GM18517 (cell line): ENCODE data around the gene SHROOM2.
"Not testable (repeated sequence)": the region's sequence is repeated elsewhere in the genome, so short reads cannot be mapped to it uniquely, and the experiment has no call there.

Experiments
- ATAC-seq: cut with Tn5 transposase; IDR thresholded peaks from one replicate; pipeline ENCODE4 v1.9.1; 2021; ENCODE audit warnings: mild to moderate bottlenecking, moderate library complexity; ENCODE audit not compliant: unreplicated experiment

The SHROOM2 gene, protein sequence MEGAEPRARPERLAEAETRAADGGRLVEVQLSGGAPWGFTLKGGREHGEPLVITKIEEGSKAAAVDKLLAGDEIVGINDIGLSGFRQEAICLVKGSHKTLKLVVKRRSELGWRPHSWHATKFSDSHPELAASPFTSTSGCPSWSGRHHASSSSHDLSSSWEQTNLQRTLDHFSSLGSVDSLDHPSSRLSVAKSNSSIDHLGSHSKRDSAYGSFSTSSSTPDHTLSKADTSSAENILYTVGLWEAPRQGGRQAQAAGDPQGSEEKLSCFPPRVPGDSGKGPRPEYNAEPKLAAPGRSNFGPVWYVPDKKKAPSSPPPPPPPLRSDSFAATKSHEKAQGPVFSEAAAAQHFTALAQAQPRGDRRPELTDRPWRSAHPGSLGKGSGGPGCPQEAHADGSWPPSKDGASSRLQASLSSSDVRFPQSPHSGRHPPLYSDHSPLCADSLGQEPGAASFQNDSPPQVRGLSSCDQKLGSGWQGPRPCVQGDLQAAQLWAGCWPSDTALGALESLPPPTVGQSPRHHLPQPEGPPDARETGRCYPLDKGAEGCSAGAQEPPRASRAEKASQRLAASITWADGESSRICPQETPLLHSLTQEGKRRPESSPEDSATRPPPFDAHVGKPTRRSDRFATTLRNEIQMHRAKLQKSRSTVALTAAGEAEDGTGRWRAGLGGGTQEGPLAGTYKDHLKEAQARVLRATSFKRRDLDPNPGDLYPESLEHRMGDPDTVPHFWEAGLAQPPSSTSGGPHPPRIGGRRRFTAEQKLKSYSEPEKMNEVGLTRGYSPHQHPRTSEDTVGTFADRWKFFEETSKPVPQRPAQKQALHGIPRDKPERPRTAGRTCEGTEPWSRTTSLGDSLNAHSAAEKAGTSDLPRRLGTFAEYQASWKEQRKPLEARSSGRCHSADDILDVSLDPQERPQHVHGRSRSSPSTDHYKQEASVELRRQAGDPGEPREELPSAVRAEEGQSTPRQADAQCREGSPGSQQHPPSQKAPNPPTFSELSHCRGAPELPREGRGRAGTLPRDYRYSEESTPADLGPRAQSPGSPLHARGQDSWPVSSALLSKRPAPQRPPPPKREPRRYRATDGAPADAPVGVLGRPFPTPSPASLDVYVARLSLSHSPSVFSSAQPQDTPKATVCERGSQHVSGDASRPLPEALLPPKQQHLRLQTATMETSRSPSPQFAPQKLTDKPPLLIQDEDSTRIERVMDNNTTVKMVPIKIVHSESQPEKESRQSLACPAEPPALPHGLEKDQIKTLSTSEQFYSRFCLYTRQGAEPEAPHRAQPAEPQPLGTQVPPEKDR (N-terminal part only)

DNA sequence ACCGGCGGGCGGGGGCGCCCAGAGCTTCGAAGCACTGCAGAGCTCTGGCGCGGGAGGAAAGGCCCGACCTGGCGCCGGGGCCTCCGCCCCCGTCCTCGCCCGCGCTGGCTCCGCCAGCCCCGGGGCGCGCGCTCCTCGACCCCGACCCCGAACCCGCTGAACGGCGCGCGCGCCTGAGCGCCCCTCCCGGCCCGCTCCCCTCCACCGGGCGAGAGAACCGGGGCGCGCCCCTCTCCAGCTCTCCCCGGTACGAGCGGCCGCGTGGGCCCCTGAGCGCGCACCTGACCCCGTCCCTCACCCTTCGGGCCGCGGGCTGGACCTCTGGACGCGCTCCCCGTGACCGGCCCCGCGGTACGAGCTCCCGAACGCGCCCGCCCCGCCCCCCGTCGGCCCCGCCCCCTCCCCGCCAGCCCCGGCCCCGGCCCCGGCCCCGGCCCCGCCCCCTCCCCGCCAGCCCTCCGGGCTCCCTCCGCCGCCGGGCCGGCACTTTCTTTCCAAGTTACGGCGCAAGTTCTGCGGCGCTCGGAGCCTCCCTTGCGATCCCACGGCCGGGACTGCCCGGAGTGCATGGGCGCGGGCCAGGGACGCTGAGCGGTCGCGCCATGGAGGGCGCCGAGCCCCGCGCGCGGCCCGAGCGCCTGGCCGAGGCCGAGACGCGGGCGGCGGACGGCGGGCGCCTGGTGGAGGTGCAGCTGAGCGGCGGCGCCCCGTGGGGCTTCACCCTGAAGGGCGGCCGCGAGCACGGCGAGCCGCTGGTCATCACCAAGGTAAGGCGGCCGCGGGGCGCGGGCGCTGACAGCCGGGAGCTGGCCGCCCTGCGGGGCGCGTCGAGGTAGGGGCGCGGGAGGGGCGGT, at the start of gene SHROOM2:
Gene SHROOM2 (plus strand): TSS at position 486 of the 854 bp plus-strand sequence. CDS start 117 bp downstream, at position 603.
- no peak for ATAC-seq

DNA sequence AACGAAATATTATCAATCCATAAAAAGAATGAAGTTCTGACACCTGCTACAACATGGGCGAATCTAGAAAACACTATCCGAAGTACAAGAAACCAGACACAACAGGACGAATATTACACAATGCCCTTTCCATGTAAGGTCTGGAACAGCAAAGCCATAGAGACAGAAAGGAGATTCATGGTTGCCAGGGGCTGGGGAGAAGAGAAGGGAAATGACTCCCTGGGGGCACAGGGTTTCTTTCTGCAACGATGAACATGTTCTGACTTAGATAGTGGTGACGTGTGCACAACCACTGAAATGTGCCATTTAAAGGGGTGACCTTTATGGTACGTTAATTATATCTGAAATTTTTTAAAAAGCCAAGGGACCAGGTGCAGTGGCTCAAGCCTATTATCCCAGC, 48.9 kb upstream of the SHROOM2 start:
- ATAC-seq: no peak

DNA sequence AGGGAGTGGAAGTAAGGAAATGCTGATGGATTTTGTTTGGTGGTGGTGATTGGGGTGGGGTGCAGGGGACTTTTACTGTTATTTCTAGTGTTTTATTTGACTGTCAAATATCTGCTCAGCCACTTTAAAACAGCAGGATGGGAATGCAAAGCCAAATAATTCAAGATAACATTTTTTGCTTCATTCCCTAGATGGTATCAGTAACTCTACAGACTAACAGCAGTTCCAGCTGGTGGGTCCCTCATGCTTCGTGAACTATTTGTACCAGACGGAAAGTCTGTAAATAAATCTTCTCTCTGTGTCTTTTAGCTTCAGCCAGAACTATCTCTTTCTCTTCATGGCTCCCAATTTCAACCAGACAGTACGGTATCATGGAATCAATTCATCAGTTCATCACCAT, 48.1 kb upstream of the SHROOM2 start:
- ATAC-seq: no peak

DNA sequence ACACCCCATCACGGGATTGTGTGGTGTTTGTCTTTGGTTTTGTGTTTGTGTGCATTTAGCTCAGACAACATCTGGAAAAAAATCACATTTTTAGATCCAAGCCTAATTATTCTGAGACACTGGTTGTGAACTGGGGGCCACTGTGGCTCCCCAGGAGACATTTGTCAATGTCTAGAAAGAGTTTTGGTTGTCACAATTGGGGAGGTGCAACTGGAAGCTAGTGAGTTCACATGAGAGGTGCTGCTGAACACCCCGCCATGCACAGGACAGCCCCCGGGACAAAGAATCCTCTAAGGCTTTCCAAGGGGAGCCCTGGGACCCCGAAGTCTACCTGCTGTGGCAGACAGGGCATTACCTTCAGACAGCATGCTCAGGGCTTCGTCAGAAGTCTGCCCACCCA, 47.1 kb upstream of the SHROOM2 start:
- no peak for ATAC-seq

DNA sequence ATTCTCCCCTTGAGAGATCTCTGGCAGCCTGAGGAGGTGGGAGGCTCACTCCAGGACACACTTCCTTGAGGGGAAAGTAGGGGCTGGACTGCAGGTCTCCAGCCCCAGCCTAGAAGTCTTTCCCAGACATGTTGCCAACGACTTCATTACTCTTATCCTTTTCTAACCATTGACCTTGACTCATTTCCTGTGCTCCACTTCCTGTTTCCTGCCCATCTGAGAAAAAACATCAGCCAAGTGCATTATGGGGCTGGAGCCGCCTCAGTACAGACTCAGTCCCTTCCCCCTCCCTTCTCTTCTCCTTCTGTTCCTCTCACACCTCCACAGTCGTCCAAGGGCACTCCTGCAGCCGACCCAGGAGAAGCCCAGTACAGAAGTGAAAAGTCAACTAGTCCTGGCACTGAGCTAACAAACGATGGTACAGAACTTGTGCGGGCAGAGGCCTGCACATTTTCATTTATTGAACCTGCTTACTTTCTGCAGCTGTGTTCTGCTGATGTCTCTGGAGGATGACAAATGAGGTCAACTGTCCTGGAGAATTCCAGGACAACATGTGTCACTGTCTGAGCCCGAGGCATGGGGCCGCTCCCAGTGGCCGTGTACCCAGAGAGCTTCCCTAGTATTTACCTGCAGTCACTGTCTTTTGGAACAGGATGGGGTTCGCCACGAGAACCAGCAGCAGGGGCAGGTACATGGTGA, 40.7 kb upstream of the SHROOM2 start:
- ATAC-seq: no peak

DNA sequence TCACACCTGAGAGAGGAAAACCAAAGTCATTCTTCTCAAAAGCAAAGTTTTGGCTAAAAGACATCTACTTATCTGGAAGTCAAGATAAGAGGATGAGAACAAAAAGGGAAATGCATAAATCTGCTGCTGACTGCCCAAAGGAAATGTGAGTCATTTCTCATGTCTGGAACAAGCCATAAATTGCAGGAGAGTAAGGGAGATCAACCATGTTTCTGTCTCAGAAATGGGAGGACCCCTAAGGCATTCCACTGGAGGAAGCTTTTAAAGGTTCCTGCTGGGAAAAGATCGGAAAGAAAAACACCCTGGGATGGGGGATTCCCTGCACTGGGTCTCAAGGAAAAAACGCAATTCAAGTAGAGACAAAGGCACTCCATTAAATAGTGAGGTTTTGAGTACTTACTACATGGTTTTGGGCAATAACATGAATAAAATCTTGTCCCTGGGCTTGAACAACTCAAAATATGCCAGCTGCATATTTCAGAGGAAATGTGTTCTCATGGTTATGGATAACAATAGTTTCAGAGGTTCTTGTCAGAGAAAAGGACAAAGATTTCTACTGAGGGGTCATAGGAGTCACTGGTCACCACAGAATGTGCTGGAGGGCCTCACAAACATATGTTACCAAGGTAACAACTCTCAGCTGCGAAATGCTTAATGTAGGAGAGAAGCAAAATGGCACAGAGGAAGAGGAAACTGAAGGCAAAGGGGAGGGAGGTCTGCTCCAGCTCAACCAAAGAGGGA, 39.9 kb upstream of the SHROOM2 start:
- ATAC-seq: no peak

DNA sequence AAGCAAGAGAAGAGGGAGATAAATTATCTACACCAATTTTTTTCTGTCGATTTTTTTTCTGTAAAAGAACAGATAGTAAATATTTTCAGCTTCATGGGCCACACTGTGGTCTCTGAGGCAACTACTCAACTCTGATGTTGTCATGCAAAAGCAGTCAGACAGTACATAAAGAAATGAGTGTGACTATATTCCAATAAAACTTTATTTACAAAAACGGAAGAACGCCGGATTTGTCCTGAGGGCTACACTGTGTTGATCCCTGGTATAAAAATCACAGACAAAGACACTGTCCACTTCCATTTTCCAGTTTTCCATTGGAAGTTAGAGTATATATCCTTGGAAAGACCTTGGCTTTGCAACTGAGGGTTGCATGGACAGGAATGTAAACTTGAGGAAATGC, 38.6 kb upstream of the SHROOM2 start:
- no peak for ATAC-seq

DNA sequence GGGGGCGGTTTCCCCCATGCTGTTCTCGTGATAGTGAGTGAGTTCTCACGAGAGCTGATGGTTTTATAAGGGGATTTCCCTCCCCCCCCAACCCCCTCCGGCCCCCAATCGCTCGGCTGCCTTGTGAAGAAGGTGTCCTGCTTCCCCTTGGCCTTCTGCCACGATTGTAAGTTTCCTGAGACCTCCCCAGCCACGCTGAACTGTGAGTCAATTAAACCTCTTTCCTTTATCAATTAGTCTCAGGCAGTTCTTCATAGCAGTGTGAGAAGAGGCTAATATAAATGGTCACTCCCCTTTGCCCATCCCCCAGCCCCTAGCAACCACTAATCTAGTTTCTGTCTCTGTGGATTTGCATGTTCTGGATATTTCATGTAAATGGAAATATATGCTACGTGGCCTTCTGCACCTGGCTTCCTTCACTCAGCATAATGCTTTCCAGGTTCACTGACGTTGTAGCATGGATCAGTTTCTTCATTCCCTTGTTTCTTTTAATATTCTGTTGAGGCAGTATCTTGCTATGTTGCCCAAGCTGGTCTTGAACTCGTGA, 37.0 kb upstream of the SHROOM2 start:
- ATAC-seq: no peak

DNA sequence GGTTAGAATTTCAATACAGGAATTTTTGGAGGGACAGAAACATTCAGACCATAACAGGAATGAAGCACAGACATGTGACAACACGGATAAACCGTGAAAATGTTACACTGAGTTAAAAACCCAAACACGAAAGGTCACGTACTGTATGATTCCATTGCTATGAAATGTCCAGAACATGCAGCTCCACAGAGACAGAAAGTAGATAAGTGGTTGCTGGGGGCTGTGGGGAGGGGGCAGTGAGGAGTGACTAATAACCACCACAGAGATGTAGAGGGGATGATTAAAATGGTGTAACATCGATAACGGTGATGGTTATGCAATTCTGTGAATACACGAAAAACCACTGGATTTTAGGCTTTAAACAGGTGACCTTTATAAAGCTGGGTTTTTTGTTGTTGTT, 28.9 kb upstream of the SHROOM2 start:
- no peak for ATAC-seq

DNA sequence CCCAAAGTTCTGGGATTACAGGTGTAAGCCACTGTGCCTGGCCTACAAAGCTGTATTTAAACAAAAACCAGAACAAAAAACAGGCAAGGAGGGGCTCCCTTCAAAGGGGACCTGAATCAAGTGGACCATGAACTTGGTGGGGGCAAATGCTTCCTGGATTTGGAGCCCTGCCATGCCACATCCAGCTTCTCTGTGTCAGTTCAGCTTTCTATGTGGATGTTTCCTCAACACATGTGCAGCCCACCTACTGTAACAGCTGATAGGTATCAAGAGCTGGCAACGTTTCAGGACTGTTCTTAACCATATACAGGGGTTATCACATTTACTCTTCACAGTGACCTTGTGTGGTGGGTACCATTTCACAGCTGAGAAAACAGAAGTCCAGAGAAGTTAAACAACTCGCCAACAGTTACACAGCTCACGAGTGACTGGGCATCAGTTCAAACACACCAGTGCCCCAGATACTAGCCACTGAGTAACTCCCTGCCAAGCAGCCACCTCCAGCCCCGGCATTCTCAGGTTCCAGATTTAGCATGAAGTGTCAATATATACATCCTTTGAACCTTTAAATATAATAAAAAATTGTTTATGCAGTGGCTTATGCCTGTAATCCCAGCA, 28.1 kb upstream of the SHROOM2 start:
- ATAC-seq: no peak

DNA sequence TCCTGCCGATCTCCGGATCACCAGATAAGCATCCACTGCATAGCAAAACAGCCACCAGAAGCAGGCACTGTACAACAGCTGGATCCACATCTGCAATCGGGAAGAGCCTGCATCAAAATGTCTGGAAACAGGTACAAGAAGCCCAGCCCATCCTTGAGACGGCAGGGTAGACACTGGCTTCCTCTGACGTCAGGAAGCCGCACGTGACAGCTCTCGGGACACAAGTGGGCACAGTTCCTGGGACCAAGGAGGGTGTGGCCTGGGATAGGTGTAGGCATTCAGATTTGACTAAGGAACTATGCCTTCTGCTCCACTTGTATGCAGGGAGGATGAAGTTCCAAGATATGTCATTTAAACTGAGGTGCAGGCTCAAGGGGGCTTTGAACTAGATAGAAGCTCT, 26.9 kb upstream of the SHROOM2 start:
- no peak for ATAC-seq

DNA sequence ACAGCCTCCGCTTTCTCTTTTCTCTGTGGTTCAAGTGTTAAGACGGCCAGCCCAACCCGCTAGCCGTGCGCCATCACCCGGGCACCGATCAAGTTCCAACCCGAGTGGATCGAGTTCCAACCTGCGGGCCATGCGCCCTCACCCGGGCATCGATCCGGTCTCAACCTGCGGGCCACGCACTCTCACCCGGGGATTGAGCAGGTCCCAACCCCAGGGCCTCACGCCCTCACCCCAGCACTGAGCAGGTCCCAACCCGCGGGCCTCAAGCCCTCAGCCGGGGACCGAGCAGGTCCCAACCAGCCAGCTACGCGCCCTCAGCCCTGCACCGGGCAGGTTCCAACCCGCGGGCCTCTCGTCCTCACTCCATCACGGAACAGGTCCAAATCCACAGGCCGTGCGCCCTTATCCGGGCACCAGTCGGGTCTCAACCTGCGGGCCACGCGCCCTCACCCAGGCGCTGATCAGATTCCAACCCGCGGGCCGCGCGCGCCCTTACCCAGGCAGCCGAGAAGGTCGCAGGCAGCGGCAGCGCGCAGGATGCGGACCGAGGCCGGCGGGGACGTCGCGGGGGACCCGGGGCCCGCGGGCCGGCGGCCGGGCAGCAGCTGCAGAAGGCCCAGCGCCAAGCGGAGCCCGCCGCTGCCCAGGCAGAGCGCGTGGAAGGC, 21.0 kb upstream of the SHROOM2 start:
- no peak for ATAC-seq

DNA sequence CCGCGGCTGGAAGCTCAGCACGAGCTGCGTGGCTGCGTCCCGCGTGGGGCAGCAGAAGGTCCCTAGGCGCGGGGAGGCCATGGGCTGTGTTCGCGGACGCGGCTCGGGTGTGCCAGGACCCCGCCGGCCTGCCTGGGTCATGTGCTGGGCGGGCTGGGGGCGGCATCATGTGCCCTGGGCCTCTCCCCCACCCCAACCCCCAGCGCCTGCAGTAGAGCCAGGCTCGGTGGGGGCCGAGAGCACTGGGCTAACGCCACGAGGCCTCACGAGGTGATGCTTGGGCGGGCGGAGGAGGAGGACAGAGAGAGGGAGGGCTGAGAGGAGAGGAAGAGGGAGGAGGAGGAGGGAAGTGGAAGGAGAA, 20.5 kb upstream of the SHROOM2 start, which contains the start of gene GPR143:
Gene GPR143 (minus strand): TSS at position 111 of the 361 bp plus-strand sequence. CDS start 30 bp downstream, at position 81.
- ATAC-seq: no peak

DNA sequence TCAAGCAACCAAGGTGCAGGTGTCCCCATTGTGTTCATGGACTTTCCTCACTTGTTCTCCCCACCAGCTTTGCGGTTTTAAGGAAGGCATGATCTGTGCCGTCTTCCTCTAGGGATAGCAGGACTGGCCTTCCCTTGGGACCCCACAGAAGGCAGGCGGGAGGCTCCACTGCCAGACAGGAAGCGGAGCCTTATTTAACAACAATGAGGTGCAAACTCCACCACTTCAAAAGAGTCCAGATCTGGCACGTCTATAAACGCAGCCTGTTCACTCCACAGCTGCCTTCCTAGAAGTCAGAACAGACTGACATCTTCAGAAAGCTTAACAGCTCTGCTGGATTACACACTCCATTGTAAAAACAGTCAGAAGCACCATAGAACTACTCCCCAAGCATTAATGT, 18.9 kb upstream of the SHROOM2 start:
- ATAC-seq: no peak

DNA sequence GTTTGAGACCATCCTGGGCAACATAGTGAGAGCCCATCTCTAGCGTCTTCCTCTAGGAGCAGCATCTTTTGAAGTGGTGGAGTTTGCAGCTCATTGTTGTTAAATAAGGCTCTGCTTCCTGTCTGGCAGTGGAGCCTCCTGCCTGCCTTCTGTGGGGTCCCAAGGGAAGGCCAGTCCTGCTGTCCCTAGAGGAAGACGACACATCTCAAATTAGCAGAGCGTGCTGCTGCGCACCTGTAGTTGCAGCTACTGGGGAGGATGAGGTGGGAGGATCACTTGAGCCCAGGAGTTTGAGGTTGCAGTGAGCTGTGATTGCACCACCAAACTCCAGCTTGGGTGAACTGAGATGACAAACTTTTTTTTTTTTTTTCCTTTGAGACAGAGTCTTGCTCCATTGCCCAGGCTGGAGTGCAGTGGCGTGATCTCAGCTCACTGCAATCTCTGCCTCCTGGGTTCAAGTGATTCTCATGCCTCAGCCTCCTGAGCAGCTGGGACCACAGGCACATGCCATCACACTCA, 17.8 kb upstream of the SHROOM2 start:
- not testable (repeated sequence) for ATAC-seq

DNA sequence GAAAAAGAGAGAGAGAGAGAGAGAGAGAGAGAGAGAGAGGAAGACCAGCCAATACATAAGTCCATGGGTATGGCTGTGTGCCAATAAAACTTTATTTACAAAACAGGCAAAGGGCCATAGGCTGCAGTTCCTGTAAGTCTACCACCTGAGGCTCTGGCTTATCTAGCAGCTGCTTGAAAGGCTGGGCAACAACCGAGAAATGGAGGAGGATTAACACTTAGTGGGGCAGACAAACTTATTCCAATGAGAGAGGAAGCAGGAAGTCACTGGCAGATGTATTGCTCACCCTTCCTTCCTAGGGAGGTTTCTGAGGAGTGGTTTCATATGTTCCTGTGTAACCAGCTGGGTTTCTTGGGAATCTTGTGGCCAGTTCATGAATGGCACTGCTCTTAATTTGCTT, 15.9 kb upstream of the SHROOM2 start:
- no peak for ATAC-seq

DNA sequence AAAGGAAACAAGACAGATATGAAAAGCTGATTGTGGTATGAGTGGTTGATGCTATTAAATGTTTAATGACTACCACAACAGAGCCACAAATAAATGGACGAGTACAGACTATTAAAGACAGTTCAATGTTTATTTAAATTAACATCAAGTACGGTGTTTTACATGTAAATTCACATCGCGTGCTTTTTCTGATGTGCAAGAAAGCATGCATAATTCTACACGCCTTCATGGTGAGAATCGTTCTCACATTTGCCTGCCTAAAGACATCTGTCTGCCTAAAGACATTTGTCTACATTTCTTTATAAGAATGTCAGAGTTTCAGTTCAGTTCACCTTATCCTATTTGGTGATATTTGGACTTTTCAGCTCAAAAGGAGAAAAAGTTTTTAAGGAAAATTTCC, 13.3 kb upstream of the SHROOM2 start:
- no peak for ATAC-seq
